GM19025 (cell line): ENCODE results near the gene EHD1.

Source experiments
- ATAC-seq: cut with Tn5 transposase; IDR thresholded peaks from one replicate; pipeline ENCODE4 v1.9.1; 2021; ENCODE audit warnings: mild to moderate bottlenecking, low read depth, moderate library complexity; ENCODE audit not compliant: unreplicated experiment

Gene EHD1

GRCh38 chr11:64910451-64911093 lies 32.2 kb upstream of the EHD1 start:
- ATAC-seq, result no peak

- ATAC-seq, result no peak
Observed at GRCh38 chr11:64909653-64910343, 31.4 kb upstream of the EHD1 start.

GRCh38 chr11:64908766-64909165 lies 30.3 kb upstream of the EHD1 start:
- ATAC-seq, result no peak

- ATAC-seq, result no peak
Observed at GRCh38 chr11:64906314-64906635, 27.9 kb upstream of the EHD1 start.

GRCh38 chr11:64905516-64906313 lies 27.3 kb upstream of the EHD1 start:
- no peak for ATAC-seq

GRCh38 chr11:64903291-64903833 lies 24.9 kb upstream of the EHD1 start:
- no peak for ATAC-seq

GRCh38 chr11:64902102-64902900 lies 23.9 kb upstream of the EHD1 start:
- no peak for ATAC-seq

GRCh38 chr11:64900774-64901173 lies 22.4 kb upstream of the EHD1 start:
- no peak for ATAC-seq

GRCh38 chr11:64900263-64900678 lies 21.9 kb upstream of the EHD1 start:
- ATAC-seq, result no peak

- ATAC-seq, result no peak
Observed at GRCh38 chr11:64898541-64898940, 20.1 kb upstream of the EHD1 start.

- no peak for ATAC-seq
Observed at GRCh38 chr11:64898076-64898445, 19.6 kb upstream of the EHD1 start.

- no peak for ATAC-seq
Observed at GRCh38 chr11:64897381-64898075, 19.1 kb upstream of the EHD1 start.

GRCh38 chr11:64896448-64897022 lies 18.1 kb upstream of the EHD1 start:
- ATAC-seq, result no peak

- no peak for ATAC-seq
Observed at GRCh38 chr11:64894812-64895452, 16.5 kb upstream of the EHD1 start.

GRCh38 chr11:64894070-64894811 lies 15.8 kb upstream of the EHD1 start:
- peak; percentile 45 for ATAC-seq

- no peak for ATAC-seq
Observed at GRCh38 chr11:64893194-64894069, 15.0 kb upstream of the EHD1 start.

- ATAC-seq, result no peak
Observed at GRCh38 chr11:64892838-64893193, 14.4 kb upstream of the EHD1 start.

GRCh38 chr11:64892411-64892831 lies 14.0 kb upstream of the EHD1 start:
- no peak for ATAC-seq
